Measurements from ENCODE around the gene GRIK5.
A peak's percentile ranks its signal among the peaks of the same experiment; 100 is the strongest.

GRIK5 gene

GRCh38 chr19:42078538-42079275, 8.7 kb upstream of the GRIK5 start:
- no peak overlapping the region for H3K4me3 ChIP-seq (ENCODE audit: low read depth, low read length)

DNA sequence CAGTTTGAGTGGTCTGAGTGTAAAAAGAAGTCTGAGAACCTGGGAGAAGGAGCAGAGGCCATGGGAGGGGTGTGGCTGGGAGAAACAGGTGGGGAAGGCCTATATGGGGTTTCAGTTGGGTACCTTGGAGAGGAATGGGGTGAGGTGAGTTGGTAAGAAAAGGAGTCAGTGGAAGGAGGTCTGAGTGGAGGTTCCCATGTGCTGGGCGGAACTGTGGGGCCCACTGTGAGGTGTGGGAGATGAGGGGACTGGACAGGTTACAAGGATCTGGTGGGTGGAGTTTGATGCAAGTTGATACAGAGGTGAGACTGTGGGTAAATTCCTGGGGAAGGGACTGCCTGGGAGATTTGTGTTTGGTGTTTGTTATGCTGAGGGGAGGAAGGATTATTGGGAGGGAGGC, 8.1 kb upstream of the GRIK5 start:
- no peak overlapping the region for H3K4me3 ChIP-seq (ENCODE audit: low read depth, low read length)

DNA sequence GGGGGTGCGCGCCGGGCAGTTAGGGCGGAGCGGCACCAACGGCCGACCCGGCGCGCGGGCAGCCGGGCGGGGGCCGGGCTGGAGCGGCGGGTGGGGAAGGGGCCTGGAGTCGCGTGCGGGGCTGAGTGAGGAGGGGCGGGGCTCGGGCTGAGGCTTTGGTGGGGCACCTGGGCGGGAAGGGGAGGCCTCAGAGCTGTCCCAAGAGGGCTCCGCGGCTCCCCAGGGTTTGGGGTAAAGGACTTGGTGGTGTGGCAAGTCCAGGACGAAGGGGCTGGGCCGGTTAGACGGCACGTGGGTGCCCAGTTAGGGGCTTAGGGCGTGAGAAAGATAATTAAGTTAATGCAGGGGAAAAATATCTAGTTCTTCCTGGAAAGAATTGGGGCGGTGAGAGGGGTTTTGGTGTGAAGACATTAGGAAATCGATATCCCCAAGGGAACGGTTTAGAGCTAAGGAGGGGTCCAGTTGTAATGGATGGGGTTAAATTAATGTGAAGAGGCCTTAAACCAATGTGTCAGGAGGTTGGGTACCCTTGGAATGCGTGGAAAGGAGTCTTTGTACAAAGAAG, 6.5 kb upstream of the GRIK5 start:
- peak overlapping the region; percentile 75 for H3K4me3 ChIP-seq (ENCODE audit: low read depth, low read length)

- H3K4me3 ChIP-seq (ENCODE audit: low read depth, low read length), result peak within 1 kb of the TSS; percentile 75
Measured at GRCh38 chr19:42075616-42076379, 5.8 kb upstream of the GRIK5 start, which contains the start of gene ZNF574. TSS of gene ZNF574 (plus strand) at chr19:42076166. CDS start at chr19:42078607, 2,441 bp downstream.

- H3K4me3 ChIP-seq (ENCODE audit: low read depth, low read length), result peak overlapping the region; percentile 74
Measured at GRCh38 chr19:42075364-42075615, 5.3 kb upstream of the GRIK5 start.

- peak overlapping the region; percentile 74 for H3K4me3 ChIP-seq (ENCODE audit: low read depth, low read length)
Measured at GRCh38 chr19:42074513-42075363, 4.7 kb upstream of the GRIK5 start.

- H3K4me3 ChIP-seq (ENCODE audit: low read depth, low read length), result no peak overlapping the region
Measured at GRCh38 chr19:42071247-42071646, 1.2 kb upstream of the GRIK5 start.

DNA sequence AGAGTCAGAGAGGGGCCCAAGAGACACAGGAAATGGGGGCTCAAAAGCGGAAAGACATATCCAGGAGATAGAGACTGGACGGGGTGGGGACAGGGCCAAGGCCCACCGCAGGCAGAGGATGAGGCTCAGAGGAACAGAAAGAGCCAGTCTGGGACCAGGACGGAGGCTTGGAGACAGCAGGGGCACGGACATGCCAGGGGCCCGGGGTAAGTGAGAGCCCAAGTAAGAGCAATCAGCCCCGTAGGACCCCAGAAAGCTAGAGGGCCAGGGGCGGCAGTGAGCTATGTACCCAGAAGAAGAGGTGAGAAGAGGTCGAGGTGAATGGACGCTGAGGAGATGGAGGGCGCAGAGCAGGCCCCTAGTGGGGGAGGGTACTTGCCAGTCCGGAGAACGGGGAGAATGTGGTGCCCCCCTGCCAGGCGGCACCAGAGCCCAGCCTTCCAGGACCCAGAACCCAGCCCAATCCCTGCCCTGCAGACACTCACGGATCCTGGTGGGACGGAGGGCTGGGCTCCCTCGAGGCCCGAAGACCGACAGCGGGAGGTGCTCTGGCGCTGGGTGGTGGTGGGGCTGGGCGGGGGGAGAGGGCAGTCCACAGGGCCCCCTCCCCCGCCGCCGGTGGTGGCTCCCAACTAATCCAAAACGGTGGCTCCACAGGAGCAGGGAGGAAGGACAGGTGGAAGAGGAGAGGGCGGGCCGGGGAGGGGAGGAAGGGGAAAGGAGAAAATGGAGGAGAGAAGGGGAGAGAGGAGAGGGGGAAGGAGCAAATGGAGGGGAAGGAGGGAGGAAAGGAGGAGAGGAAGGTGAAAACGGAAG, 1.0 kb downstream of the GRIK5 start:
- peak overlapping the region; percentile 53 for H3K4me3 ChIP-seq (ENCODE audit: low read depth, low read length)

- peak overlapping the region; percentile 53 for H3K4me3 ChIP-seq (ENCODE audit: low read depth, low read length)
Measured at GRCh38 chr19:42068361-42068755, 1.6 kb downstream of the GRIK5 start.

DNA sequence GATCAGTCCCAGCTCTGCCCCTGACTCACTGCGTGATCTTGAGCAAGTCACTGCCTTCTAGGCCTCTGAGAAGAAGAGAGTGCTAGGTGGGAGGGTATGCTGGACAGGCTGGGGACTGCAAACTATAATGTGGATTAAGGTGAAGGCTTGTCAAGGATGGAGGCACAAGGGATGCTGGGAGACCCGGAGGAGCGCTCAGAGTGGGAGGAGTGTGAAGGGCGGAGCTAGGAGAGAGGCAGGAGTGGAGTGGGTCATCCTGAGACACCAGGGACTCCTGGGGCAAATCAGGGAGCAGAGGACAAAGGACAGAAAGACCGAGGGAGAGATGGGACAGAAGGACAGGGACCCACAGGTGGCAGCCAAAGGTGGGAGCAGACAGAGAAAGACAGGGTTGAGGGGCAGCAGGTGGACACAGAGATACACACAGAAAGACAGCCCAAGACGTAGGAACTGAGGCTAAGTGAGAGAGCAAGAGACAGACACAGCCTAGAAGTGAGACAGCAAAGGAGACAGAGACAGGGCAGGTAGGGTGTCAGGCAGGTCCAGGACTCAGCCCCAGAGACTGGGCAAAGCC, 2.6 kb downstream of the GRIK5 start:
- no peak overlapping the region for H3K4me3 ChIP-seq (ENCODE audit: low read depth, low read length)

GRCh38 chr19:42066075-42066754, 3.8 kb downstream of the GRIK5 start:
- no peak overlapping the region for H3K4me3 ChIP-seq (ENCODE audit: low read depth, low read length)

- no peak overlapping the region for H3K4me3 ChIP-seq (ENCODE audit: low read depth, low read length)
Measured at GRCh38 chr19:42065511-42065910, 4.5 kb downstream of the GRIK5 start.

DNA sequence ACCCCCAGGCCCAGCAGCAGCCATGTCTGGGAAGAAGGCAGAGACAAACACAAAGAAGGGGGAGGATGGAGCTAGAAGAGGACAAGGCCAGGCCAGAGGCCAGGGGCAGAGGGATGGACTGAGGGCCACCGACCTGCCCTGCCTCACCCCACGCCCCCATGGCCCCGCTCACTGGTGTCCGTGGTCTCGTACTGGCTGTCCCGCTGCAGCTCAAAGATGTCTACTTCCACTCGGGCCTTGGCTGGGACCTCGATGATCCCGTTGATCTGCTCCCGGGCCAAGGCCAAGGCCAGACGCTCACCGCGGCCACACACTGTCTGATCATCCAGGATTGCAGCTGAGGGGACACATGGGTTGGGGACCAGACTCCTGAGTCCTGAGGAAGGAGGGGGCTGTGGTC, 5.0 kb downstream of the GRIK5 start:
- H3K4me3 ChIP-seq (ENCODE audit: low read depth, low read length), result no peak overlapping the region

DNA sequence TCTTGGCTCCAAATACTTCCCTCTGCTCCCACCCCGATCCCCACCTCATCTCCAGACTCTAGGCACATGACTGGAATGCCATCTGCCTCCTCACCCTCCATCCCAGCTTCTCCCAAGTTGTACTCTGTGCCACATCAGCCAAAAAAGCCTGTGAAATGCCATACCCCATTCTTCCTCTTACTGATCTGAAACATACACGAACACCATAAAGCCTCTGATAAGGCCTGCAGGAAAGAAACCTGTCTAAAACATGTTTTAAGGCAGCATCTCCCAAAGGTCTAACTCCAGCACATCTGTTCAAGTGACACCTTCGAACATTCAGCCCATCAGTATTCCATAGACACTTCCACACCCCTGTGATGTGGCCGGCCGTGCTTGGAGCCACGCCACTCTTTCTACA, 5.6 kb downstream of the GRIK5 start:
- no peak overlapping the region for H3K4me3 ChIP-seq (ENCODE audit: low read depth, low read length)

- no peak overlapping the region for H3K4me3 ChIP-seq (ENCODE audit: low read depth, low read length)
Measured at GRCh38 chr19:42062381-42062780, 7.6 kb downstream of the GRIK5 start.

DNA sequence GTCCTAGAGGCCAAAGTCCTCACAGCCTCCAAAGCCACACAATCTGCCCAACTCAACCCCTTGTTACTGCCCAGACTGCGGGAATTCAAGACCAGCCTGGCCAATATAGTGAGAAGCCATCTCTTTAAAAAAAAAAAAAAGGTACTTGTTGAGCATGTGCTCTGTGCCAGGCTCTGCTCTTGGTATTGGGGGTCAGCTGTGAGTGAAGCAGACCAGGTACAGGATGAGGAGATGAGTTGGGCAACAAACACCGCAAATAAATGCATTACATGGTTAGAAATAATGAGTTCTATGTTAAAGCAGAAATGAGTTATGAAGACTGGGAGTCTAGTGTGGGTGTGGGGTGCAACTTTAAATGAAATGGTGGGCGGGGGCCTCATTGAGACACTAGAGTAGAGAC, 9.9 kb downstream of the GRIK5 start:
- H3K4me3 ChIP-seq (ENCODE audit: low read depth, low read length), result no peak overlapping the region

DNA sequence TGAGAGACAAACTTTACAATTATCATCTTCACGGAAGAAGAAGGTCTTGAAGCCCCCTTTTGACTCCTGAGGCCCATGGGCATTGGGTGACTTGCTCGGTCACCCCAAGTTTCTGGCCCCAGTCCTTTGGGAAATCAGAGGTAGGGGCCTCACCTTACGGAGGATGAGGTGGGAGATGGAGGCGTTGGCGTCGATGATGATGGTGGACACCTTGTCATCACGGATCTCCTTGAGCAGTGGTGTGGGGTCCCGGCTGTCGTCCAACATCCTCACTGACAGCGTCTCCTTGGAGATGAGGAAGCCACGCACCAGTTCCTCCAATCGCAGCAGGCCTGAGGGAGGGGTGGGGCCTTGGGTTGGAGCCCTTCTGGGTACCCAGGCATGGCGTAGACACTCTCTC, 10.8 kb downstream of the GRIK5 start:
- no peak overlapping the region for H3K4me3 ChIP-seq (ENCODE audit: low read depth, low read length)

- no peak overlapping the region for H3K4me3 ChIP-seq (ENCODE audit: low read depth, low read length)
Measured at GRCh38 chr19:42057846-42058245, 12.2 kb downstream of the GRIK5 start.

DNA sequence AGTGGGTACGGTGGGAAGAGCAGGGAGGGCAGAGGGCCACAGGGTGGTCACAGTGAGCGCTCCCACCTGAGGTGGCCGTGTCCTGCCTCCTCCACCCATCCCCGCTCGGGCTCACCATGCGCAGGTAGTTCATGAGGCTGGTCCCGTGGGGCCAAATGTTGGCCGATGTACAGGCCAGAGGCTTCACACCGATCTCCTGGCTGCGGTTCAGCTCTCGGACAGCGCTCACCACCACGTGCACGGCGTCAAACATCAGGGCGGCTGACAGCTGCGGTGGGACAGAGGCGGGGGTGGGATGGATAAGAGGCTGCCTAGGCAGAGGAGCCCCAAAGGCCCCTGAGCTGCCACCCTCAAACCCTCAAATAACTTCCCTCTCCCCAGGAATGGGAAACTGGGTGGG, 15.8 kb downstream of the GRIK5 start:
- H3K4me3 ChIP-seq (ENCODE audit: low read depth, low read length), result no peak overlapping the region

All from iPS-11a (cell line).